Fibroblast of mammary gland (primary cell): ENCODE results near the gene AMIGO3.
A peak's percentile ranks its signal among the peaks of the same experiment; 100 is the strongest.

Source experiments
- DNase-seq: peaks from one replicate; pipeline ENCODE4 v3.0.0-alpha.2; 2010; ENCODE audit warnings: low read depth
- H3K4me3 ChIP-seq: 2 replicates; pipeline ENCODE4 v1.5.1; 2011; ENCODE audit warnings: low read depth, mild to moderate bottlenecking, low read length, moderate library complexity; ENCODE audit not compliant: control insufficient read depth
- TF ChIP-seq, protein P1 (sequence below): conservative IDR thresholded peaks from 2 replicates; pipeline ENCODE4 v1.5.1; 2011; ENCODE audit warnings: low read depth, low read length, inconsistent platforms; ENCODE audit not compliant: control insufficient read depth, insufficient read depth

Gene AMIGO3

DNA sequence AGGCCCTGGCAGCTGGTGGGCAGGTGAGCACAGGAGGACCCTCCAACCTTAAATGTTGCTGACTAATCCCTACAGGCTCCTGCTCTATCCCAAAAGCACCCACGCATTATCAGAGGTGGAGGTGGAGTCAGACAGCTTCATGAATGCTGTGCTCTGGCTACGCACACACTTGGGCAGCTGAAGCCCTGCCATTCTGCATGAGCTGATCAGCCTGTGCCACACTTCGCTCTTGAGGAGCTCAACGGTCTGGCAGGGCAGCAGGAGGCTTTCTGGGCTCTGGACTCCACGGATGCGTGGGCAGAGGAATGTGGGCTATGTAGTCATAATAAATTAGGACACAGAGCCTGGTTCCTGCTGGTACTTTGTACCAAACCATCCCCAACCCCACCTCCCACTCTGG is 36.3 kb downstream of the AMIGO3 start:
- no peak overlapping the region for H3K4me3 ChIP-seq
- DNase-seq: no peak
- TF ChIP-seq, protein P1, sequence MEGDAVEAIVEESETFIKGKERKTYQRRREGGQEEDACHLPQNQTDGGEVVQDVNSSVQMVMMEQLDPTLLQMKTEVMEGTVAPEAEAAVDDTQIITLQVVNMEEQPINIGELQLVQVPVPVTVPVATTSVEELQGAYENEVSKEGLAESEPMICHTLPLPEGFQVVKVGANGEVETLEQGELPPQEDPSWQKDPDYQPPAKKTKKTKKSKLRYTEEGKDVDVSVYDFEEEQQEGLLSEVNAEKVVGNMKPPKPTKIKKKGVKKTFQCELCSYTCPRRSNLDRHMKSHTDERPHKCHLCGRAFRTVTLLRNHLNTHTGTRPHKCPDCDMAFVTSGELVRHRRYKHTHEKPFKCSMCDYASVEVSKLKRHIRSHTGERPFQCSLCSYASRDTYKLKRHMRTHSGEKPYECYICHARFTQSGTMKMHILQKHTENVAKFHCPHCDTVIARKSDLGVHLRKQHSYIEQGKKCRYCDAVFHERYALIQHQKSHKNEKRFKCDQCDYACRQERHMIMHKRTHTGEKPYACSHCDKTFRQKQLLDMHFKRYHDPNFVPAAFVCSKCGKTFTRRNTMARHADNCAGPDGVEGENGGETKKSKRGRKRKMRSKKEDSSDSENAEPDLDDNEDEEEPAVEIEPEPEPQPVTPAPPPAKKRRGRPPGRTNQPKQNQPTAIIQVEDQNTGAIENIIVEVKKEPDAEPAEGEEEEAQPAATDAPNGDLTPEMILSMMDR: no peak

DNA sequence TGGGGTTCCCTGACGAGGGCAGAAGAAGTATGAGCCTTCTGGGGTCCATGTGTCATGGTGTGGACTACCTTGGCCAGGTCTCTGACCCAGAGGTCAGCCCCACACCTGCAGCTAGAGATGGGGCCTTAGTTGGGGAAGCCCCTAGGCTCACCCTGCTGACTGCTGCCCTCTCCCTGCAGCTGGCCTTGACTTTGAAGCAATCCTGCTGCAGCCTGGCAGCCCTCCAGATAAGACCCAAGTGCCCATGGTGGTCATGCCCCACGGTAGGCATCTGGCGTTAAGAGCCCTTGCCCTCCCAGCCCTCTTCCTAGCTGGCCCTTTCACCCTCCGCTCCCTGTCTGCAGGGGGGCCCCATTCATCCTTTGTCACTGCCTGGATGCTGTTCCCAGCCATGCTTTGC is 37.9 kb downstream of the AMIGO3 start:
- no peak overlapping the region for H3K4me3 ChIP-seq
- DNase-seq: no peak
- TF ChIP-seq, protein P1: no peak

DNA sequence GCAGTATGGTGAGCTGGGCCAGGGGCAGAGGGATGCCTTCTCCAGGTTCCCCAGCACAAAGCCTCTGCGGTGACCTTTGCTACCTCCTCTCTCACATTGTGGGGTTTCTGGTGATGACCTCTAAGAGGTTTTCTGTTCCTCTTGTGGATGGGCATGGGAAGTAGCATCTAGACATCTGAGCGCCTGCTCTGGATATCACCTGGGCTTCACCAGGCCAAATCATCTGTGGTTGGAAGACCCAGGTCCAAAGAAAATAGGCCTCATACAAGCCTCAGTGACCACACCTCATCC is 38.3 kb downstream of the AMIGO3 start:
- TF ChIP-seq, protein P1: no peak
- H3K4me3 ChIP-seq: no peak overlapping the region
- DNase-seq: no peak

DNA sequence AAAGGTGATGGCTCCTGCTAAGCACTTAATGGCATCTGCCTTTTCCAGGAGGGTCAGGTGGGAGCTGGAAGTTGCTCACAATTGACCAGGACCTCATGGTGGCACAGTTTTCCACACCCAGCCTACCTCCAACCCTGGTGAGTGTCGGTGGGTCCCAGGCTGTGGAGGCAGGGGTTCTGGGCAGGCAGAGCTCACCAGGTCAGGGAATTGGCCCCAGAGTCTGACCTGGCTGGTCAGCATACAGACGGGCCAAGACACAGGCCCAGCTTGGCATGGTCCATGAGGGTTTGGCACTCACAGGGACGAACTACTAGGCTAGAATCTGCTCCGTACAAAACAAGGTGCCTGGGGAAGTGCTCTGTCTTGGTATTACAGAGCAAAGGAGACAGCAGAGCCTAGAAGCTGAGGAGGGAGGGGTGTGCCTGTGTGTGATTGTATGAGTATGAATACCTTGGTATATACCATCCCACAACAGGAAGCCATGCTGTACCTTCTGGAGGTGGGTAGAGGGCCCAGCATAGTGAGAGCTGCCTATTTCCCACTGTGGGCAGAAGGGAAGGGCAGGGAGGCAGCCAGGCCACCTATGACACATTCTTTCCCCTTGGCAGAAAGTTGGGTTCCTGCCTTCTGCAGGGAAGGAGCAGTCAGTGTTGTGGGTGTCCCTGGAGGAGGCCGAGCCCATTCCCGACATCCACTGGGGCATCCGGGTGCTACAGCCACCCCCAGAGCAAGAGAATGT is 38.8 kb downstream of the AMIGO3 start:
- DNase-seq: no peak
- TF ChIP-seq, protein P1: no peak
- H3K4me3 ChIP-seq: no peak overlapping the region

DNA sequence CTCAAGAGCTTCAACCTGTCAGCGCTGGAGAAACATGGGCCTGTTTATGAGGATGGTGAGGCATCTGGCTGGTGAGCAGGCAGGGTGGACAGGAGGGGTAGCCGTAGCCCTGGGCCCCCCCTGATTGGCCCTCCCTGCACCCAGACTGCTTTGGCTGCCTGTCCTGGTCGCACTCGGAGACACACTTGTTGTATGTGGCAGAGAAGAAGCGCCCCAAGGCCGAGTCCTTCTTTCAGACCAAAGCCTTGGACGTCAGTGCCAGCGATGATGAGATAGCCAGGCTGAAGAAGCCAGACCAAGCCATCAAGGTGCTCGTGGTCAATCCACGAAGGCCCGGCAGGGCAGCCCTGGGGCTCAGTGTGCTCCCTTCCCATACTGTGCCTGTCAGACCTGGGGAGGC is 43.6 kb downstream of the AMIGO3 start:
- H3K4me3 ChIP-seq: no peak overlapping the region
- DNase-seq: no peak
- TF ChIP-seq, protein P1: no peak

DNA sequence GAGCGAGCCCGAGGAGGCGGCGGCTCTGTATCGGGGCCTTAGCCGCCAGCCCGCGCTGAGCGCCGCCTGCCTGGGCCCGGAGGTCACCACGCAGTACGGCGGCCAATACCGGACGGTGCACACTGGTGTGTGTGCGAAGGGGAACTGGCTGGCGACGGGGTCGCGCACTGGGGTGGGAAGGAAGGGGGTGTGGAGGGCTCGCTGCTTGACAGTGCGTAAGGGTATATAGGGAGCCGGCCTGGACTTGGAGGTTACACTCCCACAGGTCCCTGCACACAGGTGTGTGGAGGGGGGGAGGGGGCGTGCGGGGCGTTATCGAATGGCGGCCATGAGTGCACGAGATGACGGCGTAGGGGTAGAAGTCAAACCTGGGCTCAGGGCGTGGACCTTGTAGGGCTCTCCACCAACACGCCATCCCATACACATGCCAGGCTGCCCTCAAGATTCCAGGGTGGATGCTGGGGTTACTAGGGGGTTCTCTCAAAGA is 44.9 kb downstream of the AMIGO3 start:
- TF ChIP-seq, protein P1: no peak
- H3K4me3 ChIP-seq: peak overlapping the region; percentile 66
- no peak for DNase-seq
